ENCODE data around the gene MDM4. TPM values are rescaled to one million over a fixed set of nuclear protein-coding genes. Genes with fewer than 3 reads are reported as not detected.

The MDM4 gene
- total RNA-seq, 1 donor = 169 TPM

- H3K27me3 ChIP-seq (ENCODE audit: insufficient read depth, low read length) = no peaks in the 10 kb centered on the region
Measured at GRCh38 chr1:204571631-204572030, 55.4 kb downstream of the MDM4 start.

GRCh38 chr1:204572923-204573922 lies 57.0 kb downstream of the MDM4 start:
- Histone ChIP-seq H3K4me1 (ENCODE audit: insufficient read depth, low read length) (peaks cover 2% of the 10 kb centered on the region), H3K27me3 (ENCODE audit: insufficient read depth, low read length) (no peaks in the 10 kb centered on the region), H3K4me3 (ENCODE audit: low read length) (no peak overlapping the region), H3K9me3 (ENCODE audit: low read depth, low read length) (no peaks in the 10 kb centered on the region)

More at GRCh38 chr1:204571631-204572030, 55.4 kb downstream of the MDM4 start:
- Histone ChIP-seq H3K9me3 (ENCODE audit: low read depth, low read length) (no peaks in the 10 kb centered on the region), H3K4me3 (ENCODE audit: low read length) (no peak overlapping the region), H3K4me1 (ENCODE audit: insufficient read depth, low read length) (no peaks in the 10 kb centered on the region)

GRCh38 chr1:204574016-204574864 lies 58.0 kb downstream of the MDM4 start:
- H3K4me3 ChIP-seq (ENCODE audit: low read length) = no peak overlapping the region
- H3K9me3 ChIP-seq (ENCODE audit: low read depth, low read length) = no peaks in the 10 kb centered on the region
- no peaks in the 10 kb centered on the region for H3K27me3 ChIP-seq (ENCODE audit: insufficient read depth, low read length)
- H3K4me1 ChIP-seq (ENCODE audit: insufficient read depth, low read length) = peaks cover 12% of the 10 kb centered on the region

- H3K27me3 ChIP-seq (ENCODE audit: insufficient read depth, low read length) = no peaks in the 10 kb centered on the region
- H3K9me3 ChIP-seq (ENCODE audit: low read depth, low read length) = no peaks in the 10 kb centered on the region
- peaks cover 18% of the 10 kb centered on the region for H3K4me1 ChIP-seq (ENCODE audit: insufficient read depth, low read length)
- H3K4me3 ChIP-seq (ENCODE audit: low read length) = no peak overlapping the region
Measured at GRCh38 chr1:204574865-204575163, 58.6 kb downstream of the MDM4 start.

GRCh38 chr1:204575221-204576190 lies 59.3 kb downstream of the MDM4 start:
- H3K4me3 ChIP-seq (ENCODE audit: low read length) = no peak overlapping the region
- no peaks in the 10 kb centered on the region for H3K9me3 ChIP-seq (ENCODE audit: low read depth, low read length)
- H3K27me3 ChIP-seq (ENCODE audit: insufficient read depth, low read length) = no peaks in the 10 kb centered on the region
- peaks cover 21% of the 10 kb centered on the region for H3K4me1 ChIP-seq (ENCODE audit: insufficient read depth, low read length)

GRCh38 chr1:204576422-204576821 lies 60.2 kb downstream of the MDM4 start:
- H3K9me3 ChIP-seq (ENCODE audit: low read depth, low read length) = no peaks in the 10 kb centered on the region
- no peak overlapping the region for H3K4me3 ChIP-seq (ENCODE audit: low read length)
- no peaks in the 10 kb centered on the region for H3K27me3 ChIP-seq (ENCODE audit: insufficient read depth, low read length)
- H3K4me1 ChIP-seq (ENCODE audit: insufficient read depth, low read length) = peaks cover 21% of the 10 kb centered on the region

GRCh38 chr1:204577794-204578478 lies 61.7 kb downstream of the MDM4 start:
- H3K4me3 ChIP-seq (ENCODE audit: low read length) = no peak overlapping the region
- peaks cover 21% of the 10 kb centered on the region for H3K4me1 ChIP-seq (ENCODE audit: insufficient read depth, low read length)
- H3K9me3 ChIP-seq (ENCODE audit: low read depth, low read length) = no peaks in the 10 kb centered on the region
- H3K27me3 ChIP-seq (ENCODE audit: insufficient read depth, low read length) = no peaks in the 10 kb centered on the region

GRCh38 chr1:204578867-204579664 lies 62.9 kb downstream of the MDM4 start:
- Histone ChIP-seq H3K27me3 (ENCODE audit: insufficient read depth, low read length) (no peaks in the 10 kb centered on the region), H3K4me1 (ENCODE audit: insufficient read depth, low read length) (peaks cover 22% of the 10 kb centered on the region), H3K9me3 (ENCODE audit: low read depth, low read length) (no peaks in the 10 kb centered on the region)

GRCh38 chr1:204579681-204580080 lies 63.5 kb downstream of the MDM4 start:
- H3K4me1 ChIP-seq (ENCODE audit: insufficient read depth, low read length) = peaks cover 25% of the 10 kb centered on the region
- no peaks in the 10 kb centered on the region for H3K27me3 ChIP-seq (ENCODE audit: insufficient read depth, low read length)
- H3K9me3 ChIP-seq (ENCODE audit: low read depth, low read length) = no peaks in the 10 kb centered on the region
- H3K4me3 ChIP-seq (ENCODE audit: low read length) = no peak overlapping the region

More at GRCh38 chr1:204578867-204579664, 62.9 kb downstream of the MDM4 start:
- H3K4me3 ChIP-seq (ENCODE audit: low read length) = peak overlapping the region; percentile 17

GRCh38 chr1:204580862-204581261 lies 64.7 kb downstream of the MDM4 start:
- Histone ChIP-seq H3K27me3 (ENCODE audit: insufficient read depth, low read length) (no peaks in the 10 kb centered on the region), H3K9me3 (ENCODE audit: low read depth, low read length) (no peaks in the 10 kb centered on the region), H3K4me1 (ENCODE audit: insufficient read depth, low read length) (peaks cover 25% of the 10 kb centered on the region), H3K4me3 (ENCODE audit: low read length) (no peak overlapping the region)

GRCh38 chr1:204581759-204582158 lies 65.6 kb downstream of the MDM4 start:
- Histone ChIP-seq H3K4me3 (ENCODE audit: low read length) (no peak overlapping the region), H3K4me1 (ENCODE audit: insufficient read depth, low read length) (peaks cover 25% of the 10 kb centered on the region), H3K27me3 (ENCODE audit: insufficient read depth, low read length) (no peaks in the 10 kb centered on the region), H3K9me3 (ENCODE audit: low read depth, low read length) (no peaks in the 10 kb centered on the region)

- H3K4me3 ChIP-seq (ENCODE audit: low read length) = no peak overlapping the region
- H3K9me3 ChIP-seq (ENCODE audit: low read depth, low read length) = no peaks in the 10 kb centered on the region
- H3K27me3 ChIP-seq (ENCODE audit: insufficient read depth, low read length) = no peaks in the 10 kb centered on the region
- H3K4me1 ChIP-seq (ENCODE audit: insufficient read depth, low read length) = peaks cover 15% of the 10 kb centered on the region
Measured at GRCh38 chr1:204583909-204584632, 67.9 kb downstream of the MDM4 start.

Data from mononuclear cell (primary cell).